Measurements from ENCODE around the gene ARSA.

The ARSA gene

GRCh38 chr22:50602338-50602700 is 25.6 kb downstream of the ARSA start:
- no peak for DNase-seq

GRCh38 chr22:50601669-50602337 is 26.1 kb downstream of the ARSA start:
- DNase-seq = no peak

- no peak for DNase-seq
Measured at GRCh38 chr22:50600967-50601668, 26.8 kb downstream of the ARSA start.

- DNase-seq = peak; percentile 49 to 58
Measured at GRCh38 chr22:50600538-50600937, 27.4 kb downstream of the ARSA start, which contains the start of gene MAPK8IP2. Gene MAPK8IP2 (plus strand): TSS chr22:50600793. CDS start chr22:50600819, 26 bp downstream.

- no peak for DNase-seq
Measured at GRCh38 chr22:50599816-50600455, 28.0 kb downstream of the ARSA start.

- no peak for DNase-seq
Measured at GRCh38 chr22:50597097-50597496, 30.9 kb downstream of the ARSA start.

GRCh38 chr22:50595189-50595588 is 32.8 kb downstream of the ARSA start:
- DNase-seq = no peak

GRCh38 chr22:50587407-50587806 is 40.5 kb downstream of the ARSA start:
- DNase-seq = no peak

GRCh38 chr22:50586416-50586815 is 41.5 kb downstream of the ARSA start:
- no peak for DNase-seq

GRCh38 chr22:50585781-50586180 is 42.2 kb downstream of the ARSA start:
- no peak for DNase-seq

- no peak for DNase-seq
Measured at GRCh38 chr22:50585238-50585637, 42.7 kb downstream of the ARSA start.

GRCh38 chr22:50584106-50585096 is 43.6 kb downstream of the ARSA start:
- no peak for DNase-seq

- DNase-seq = peak in 1 of 2 experiments; percentile 53
Measured at GRCh38 chr22:50583294-50583861, 44.6 kb downstream of the ARSA start.

- DNase-seq = peak; percentile 95 to 99
Measured at GRCh38 chr22:50582493-50583293, 45.3 kb downstream of the ARSA start, which contains the start of gene CHKB. Gene CHKB (minus strand): TSS chr22:50582849. CDS start chr22:50582781, 68 bp downstream.

GRCh38 chr22:50581950-50582492 is 45.9 kb downstream of the ARSA start:
- DNase-seq = no peak

- no peak for DNase-seq
Measured at GRCh38 chr22:50581031-50581949, 46.7 kb downstream of the ARSA start.

GRCh38 chr22:50579752-50580151 is 48.2 kb downstream of the ARSA start:
- DNase-seq = no peak

- DNase-seq = no peak
Measured at GRCh38 chr22:50578776-50579310, 49.1 kb downstream of the ARSA start.

- DNase-seq = no peak
Measured at GRCh38 chr22:50577987-50578775, 49.8 kb downstream of the ARSA start, which contains the start of gene CPT1B. Gene CPT1B (minus strand): TSS chr22:50578427. CDS start chr22:50577915, 512 bp downstream.
